Osteoblast (primary cell): ENCODE results near the gene MYO10. TPM values are rescaled to one million over a fixed set of nuclear protein-coding genes. Genes with fewer than 3 reads are reported as not detected.

Source experiments
- DNase-seq: peaks from one replicate; pipeline ENCODE4 v3.0.0; 2011; ENCODE audit warnings: low spot score, mixed read lengths; ENCODE audit not compliant: insufficient read length; ENCODE audit errors: missing footprints
- H2AFZ ChIP-seq: 2 replicates; pipeline ENCODE4 v1.6.0; 2011; ENCODE audit warnings: mild to moderate bottlenecking, low read length
- H3K27ac ChIP-seq: 2 replicates; pipeline ENCODE4 v1.5.1; 2011; ENCODE audit warnings: mild to moderate bottlenecking, low read depth, low read length, moderate library complexity
- H3K27me3 ChIP-seq: 2 replicates; pipeline ENCODE4 v1.6.0; 2012; ENCODE audit warnings: mild to moderate bottlenecking, control low read depth, inconsistent platforms, low read length, moderate library complexity; ENCODE audit not compliant: insufficient read depth
- H3K36me3 ChIP-seq: 2 replicates; pipeline ENCODE4 v1.5.1; 2011; ENCODE audit warnings: mild to moderate bottlenecking, low read length, control low read depth, moderate library complexity; ENCODE audit not compliant: insufficient read depth
- H3K4me1 ChIP-seq: 2 replicates; pipeline ENCODE4 v1.5.1; 2011; ENCODE audit warnings: mild to moderate bottlenecking, low read length, control low read depth, moderate library complexity; ENCODE audit not compliant: insufficient read depth
- H3K4me2 ChIP-seq: 2 replicates; pipeline ENCODE4 v1.6.0; 2011; ENCODE audit warnings: mild to moderate bottlenecking, low read length; ENCODE audit not compliant: insufficient read depth
- H3K4me3 ChIP-seq: fragments of 200-600 bp; sonication (generic); 3 replicates; pipeline ENCODE4 v1.5.1; 2012; ENCODE audit warnings: mild to moderate bottlenecking, low read length, inconsistent platforms; ENCODE audit not compliant: insufficient read depth
- H3K79me2 ChIP-seq: 2 replicates; pipeline ENCODE4 v1.6.0; 2012; ENCODE audit warnings: mild to moderate bottlenecking, low read length, control low read depth, inconsistent platforms; ENCODE audit not compliant: insufficient read depth
- H3K9me3 ChIP-seq: 2 replicates; pipeline ENCODE4 v1.5.1; 2011; ENCODE audit warnings: low read depth, low read length, control low read depth
- H4K20me1 ChIP-seq: 2 replicates; pipeline ENCODE4 v1.6.0; 2012; ENCODE audit warnings: mild to moderate bottlenecking, low read length, control low read depth; ENCODE audit not compliant: insufficient read depth
- CTCF ChIP-seq: IDR thresholded peaks from 2 replicates; pipeline ENCODE4 v1.5.1; 2011; ENCODE audit warnings: mild to moderate bottlenecking, low read depth, low read length, moderate library complexity; ENCODE audit errors: extremely low read depth
- total RNA-seq: library from RNA; depleted of rRNA; stranded (reverse); fragments of >200 nt; gene quantifications from 2 replicates; pipeline ENCODE4 v1.2.3, GENCODE V29; 2012

The MYO10 gene
- total RNA-seq, 1 donor = 40.9 TPM

- Histone ChIP-seq H3K9me3 (no peaks in the 10 kb centered on the region), H4K20me1 (peaks cover 5% of the 10 kb centered on the region), H3K4me2 (no peak overlapping the region), H3K4me3 (no peak overlapping the region), H3K27me3 (no peaks in the 10 kb centered on the region), H3K4me1 (no peaks in the 10 kb centered on the region), H3K36me3 (peaks cover 29% of the 10 kb centered on the region), H2AFZ (no peak overlapping the region), H3K79me2 (peaks cover 31% of the 10 kb centered on the region), H3K27ac (no peak overlapping the region)
- peak; percentile 90 for DNase-seq
- peak; percentile 89 for TF ChIP-seq CTCF
Measured at GRCh38 chr5:16690243-16690852, 245.7 kb downstream of the MYO10 start.

- peaks cover 5% of the 10 kb centered on the region for H4K20me1 ChIP-seq
- TF ChIP-seq CTCF = no peak
- H3K27ac ChIP-seq = no peak overlapping the region
- peaks cover 19% of the 10 kb centered on the region for H3K79me2 ChIP-seq
- no peak overlapping the region for H3K4me3 ChIP-seq
- H3K4me2 ChIP-seq = no peak overlapping the region
- no peaks in the 10 kb centered on the region for H3K4me1 ChIP-seq
- H3K9me3 ChIP-seq = no peaks in the 10 kb centered on the region
- no peaks in the 10 kb centered on the region for H3K27me3 ChIP-seq
- peaks cover 46% of the 10 kb centered on the region for H3K36me3 ChIP-seq
- no peak overlapping the region for H2AFZ ChIP-seq
- DNase-seq = no peak
Measured at GRCh38 chr5:16687898-16688297, 248.2 kb downstream of the MYO10 start.

GRCh38 chr5:16685069-16685468 is 251.0 kb downstream of the MYO10 start:
- Histone ChIP-seq H3K79me2 (peaks cover 3% of the 10 kb centered on the region), H3K4me1 (no peaks in the 10 kb centered on the region), H3K4me3 (no peak overlapping the region), H3K9me3 (no peaks in the 10 kb centered on the region), H3K27ac (no peak overlapping the region), H3K36me3 (peaks cover 70% of the 10 kb centered on the region), H2AFZ (no peak overlapping the region), H3K27me3 (no peaks in the 10 kb centered on the region), H3K4me2 (no peak overlapping the region), H4K20me1 (no peaks in the 10 kb centered on the region)
- TF ChIP-seq CTCF = no peak
- DNase-seq = no peak

DNA sequence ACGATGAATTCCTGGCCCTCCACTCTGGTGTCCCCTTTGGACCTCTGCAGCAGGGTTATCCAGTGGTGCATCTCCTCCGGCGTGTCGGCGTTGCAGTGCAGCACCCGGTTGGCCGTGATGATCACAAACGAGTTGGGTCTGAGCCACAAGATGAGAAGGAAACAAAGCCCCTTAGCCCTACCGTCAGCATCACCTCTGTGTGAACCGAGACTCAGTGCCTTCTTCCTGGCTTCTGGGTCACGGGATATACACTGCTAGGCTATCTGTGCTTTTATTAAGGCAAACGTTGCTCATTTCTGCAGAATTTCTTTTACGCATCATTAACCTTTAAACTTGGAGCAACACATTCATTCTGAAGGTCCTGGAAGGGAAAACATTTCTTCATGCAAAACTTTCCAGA is 254.2 kb downstream of the MYO10 start:
- H4K20me1 ChIP-seq = no peaks in the 10 kb centered on the region
- no peak for TF ChIP-seq CTCF
- no peaks in the 10 kb centered on the region for H3K27me3 ChIP-seq

More for the DNA sequence above, 254.2 kb downstream of the MYO10 start:
- no peak overlapping the region for H3K4me3 ChIP-seq
- no peak overlapping the region for H3K27ac ChIP-seq
- peaks cover 3% of the 10 kb centered on the region for H3K79me2 ChIP-seq
- H2AFZ ChIP-seq = no peak overlapping the region
- no peak for DNase-seq
- H3K4me2 ChIP-seq = no peak overlapping the region
- no peaks in the 10 kb centered on the region for H3K9me3 ChIP-seq
- H3K36me3 ChIP-seq = peaks cover 72% of the 10 kb centered on the region
- H3K4me1 ChIP-seq = no peaks in the 10 kb centered on the region
